SH-SY5Y (cell line): Measurements from ENCODE around the gene BCR.

Experiments
- GATA2 ChIP-seq: IDR thresholded peaks from 2 replicates; pipeline ENCODE4 v1.6.1; 2011; ENCODE audit warnings: mild to moderate bottlenecking, low read depth, low read length
- GATA3 ChIP-seq: IDR thresholded peaks from 2 replicates; pipeline ENCODE4 v1.6.1; 2011; ENCODE audit warnings: low read depth, mild to moderate bottlenecking, low read length, moderate library complexity

DNA sequence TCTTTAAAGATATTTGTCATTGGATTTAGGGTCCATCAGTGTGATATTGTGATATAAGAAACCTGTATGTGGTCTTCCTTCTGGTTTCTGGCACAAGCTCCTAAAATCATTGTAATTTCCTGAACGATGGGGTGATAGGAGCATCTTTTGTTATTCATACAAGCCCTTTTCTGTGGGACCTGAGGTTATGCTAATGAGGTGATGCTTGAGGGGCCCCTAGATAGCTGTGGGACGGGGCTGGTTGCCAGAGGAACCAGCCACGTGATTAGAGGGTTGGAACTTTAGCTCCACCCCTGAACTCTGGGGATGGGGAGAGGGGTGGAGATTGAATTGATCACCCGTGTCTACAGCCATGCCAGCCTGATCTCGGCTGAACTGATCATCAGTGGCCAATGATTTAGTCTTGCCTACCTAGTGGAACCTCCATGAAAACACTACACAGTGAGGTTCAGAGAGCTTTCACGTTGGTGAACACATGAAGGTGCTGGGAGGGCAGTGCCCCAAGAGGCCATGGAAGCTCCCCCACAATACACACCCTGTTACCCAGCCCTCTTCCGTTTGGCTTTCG, 62.8 kb downstream of the BCR start:
- TF ChIP-seq GATA2: no peak
- no peak for TF ChIP-seq GATA3
